ENCODE results near the gene AKT1.

GRCh38 chr14:104775073-104775489 is 20.5 kb downstream of the AKT1 start:
- TF ChIP-seq FOXA1 (IDR thresholded peaks at IDR 0.05) (no peak), CTCF (IDR thresholded peaks at IDR 0.05; ENCODE audit: low read depth, low read length, missing input control) (no peak), SP1 (IDR thresholded peaks at IDR 0.05) (no peak), RAD21 (IDR thresholded peaks at IDR 0.05) (no peak), MAX (IDR thresholded peaks at IDR 0.05) (no peak), TAF1 (conservative IDR thresholded peaks at IDR 0.05) (no peak), EGR1 (IDR thresholded peaks at IDR 0.05; ENCODE audit: low read depth in 2 of 2) (no peak)

Data from liver (tissue), 3 donors.